Stimulated activated CD4-positive, alpha-beta T cell treated with anti-CD3 and anti-CD28 coated beads, Interleukin-4, amount 100 ng/mL, for 4 hours (primary cell): ENCODE data around the gene BTD.

Experiments used
- DNase-seq, 2 experiments: peaks; one replicate each; pipeline ENCODE4 v3.0.0-alpha.2; 2020

The BTD gene

DNA sequence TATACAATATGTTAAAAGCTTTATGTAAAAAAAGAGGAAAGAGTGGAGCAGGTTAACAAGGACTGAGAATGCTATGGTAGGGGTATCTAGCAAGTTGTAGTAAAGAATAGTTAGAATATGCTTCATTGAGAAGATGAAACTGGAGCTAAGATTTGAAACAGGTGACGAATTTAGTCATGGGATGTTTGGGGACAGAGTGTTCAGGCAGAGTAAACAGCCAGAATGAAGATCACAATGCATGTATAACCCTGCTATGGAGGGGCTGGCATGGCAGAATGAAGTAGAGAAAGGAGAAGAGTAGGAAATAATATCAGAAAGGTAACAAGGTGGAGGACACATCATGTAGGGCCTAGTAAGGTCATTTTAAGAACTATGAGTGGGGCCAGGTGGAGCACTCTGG, 72.0 kb downstream of the BTD start:
- no peak for DNase-seq

DNA sequence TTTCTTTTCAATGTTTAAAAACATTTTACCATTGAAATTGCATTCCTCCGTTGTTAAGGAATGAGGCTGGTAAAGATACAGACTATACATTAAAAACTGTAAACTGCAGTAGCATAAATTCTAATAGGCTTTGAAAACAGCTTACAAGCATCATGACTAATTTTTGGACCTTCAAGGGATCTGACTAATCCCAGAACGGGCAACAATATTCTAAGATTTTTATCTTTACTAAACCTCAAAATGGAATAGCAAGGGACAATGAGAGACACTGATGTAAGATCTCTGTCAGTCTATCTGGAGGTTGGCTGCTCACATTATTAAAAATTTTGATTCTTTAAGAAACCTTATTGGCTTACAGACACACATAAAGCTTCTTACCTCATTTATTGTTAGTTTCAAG, 74.7 kb downstream of the BTD start:
- no peak for DNase-seq

GRCh38 chr3:15679306-15679705, 77.8 kb downstream of the BTD start:
- DNase-seq, result no peak

GRCh38 chr3:15681668-15682067, 80.1 kb downstream of the BTD start:
- DNase-seq, result no peak

- no peak for DNase-seq
Observed at GRCh38 chr3:15682561-15683185, 81.1 kb downstream of the BTD start.

- DNase-seq, result no peak
Observed at GRCh38 chr3:15683253-15683652, 81.7 kb downstream of the BTD start.

DNA sequence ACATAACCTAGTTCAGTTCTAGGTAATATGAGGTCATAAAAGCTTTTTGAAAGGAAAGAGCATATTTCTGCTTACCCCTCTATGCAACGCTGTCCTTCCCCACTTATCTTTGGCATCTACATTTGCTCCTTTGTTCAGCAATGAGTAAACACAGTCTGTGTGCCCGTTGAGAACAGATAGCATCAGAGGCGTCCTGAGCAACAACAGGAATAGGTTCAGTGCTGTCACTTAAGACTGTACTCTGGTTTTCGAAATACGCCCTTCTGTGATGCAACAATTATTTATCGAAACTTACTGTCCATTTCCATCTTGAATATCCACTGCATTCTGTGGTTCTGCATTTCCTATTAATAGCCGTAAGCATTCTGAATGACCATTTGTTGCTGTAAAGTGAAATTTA, 84.4 kb downstream of the BTD start:
- DNase-seq, result no peak

DNA sequence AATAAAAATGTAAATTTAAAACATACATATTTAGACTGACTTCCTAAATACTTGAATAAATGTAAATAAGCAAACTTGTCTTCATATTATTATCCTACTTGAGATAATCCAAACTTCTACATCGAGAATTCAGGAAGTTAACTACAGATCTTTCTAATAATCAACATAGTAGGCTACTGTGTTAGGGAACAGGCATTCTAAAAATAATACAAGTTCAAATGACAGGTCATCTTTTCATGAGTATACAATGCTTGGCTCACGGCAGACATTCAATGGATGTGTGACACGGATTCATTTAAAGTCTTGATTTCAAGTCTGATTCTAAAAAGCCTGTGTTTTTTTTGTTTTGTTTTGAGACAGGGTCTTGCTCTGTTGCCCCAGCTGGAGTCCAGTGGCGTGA, 88.7 kb downstream of the BTD start:
- no peak for DNase-seq

- no peak for DNase-seq
Observed at GRCh38 chr3:15690748-15691147, 89.2 kb downstream of the BTD start.

- DNase-seq, result no peak
Observed at GRCh38 chr3:15693355-15693754, 91.8 kb downstream of the BTD start.

DNA sequence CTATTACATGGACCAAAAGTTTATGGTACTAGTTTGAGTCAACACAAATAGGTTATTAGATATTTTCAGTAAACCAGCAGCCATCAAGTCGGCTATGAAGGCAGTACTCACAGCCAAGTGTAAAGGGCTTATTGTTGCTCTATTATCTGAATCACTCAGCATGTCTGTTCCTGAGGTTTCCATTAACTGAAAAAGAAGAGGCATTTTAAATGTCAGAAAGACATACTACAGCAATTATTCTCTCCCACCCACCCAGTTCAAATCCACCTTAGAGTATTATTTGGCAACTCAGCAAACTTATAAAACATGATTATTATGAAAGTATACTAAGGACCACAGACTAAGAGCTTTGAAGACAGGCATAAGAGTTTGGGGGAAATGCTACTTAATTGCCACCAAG, 93.1 kb downstream of the BTD start:
- DNase-seq, result no peak
